Panc1 (cell line): ENCODE data around the gene TCTN1. TPM values are rescaled to one million over a fixed set of nuclear protein-coding genes. Genes with fewer than 3 reads are reported as not detected.

ENCODE experiments used
- ATAC-seq: fragments of 200-7000 bp; cut with Tn5 transposase; 2 replicates; pipeline ENCODE4 v1.9.1; 2020; ENCODE audit warnings: mild to moderate bottlenecking, moderate library complexity
- BruUV-seq: library from RNA; stranded (reverse); fragments of 400-500 nt; replicated peaks from 2 replicates; lab custom pipeline; 2021; lab: Mats Ljungman, UMichigan
- CTCF ChIA-PET: fragments of 300-600 bp; sonication (Branson Sonifier 250); formaldehyde crosslinking; loops from one replicate; lab custom pipeline; 2022; ENCODE audit warnings: antibody characterized with exemption; lab: Charles Lee
- POLR2A ChIA-PET: fragments of 300-600 bp; sonication (Branson Sonifier 250); formaldehyde crosslinking; loops from one replicate; lab custom pipeline; 2022; ENCODE audit warnings: antibody characterized with exemption; lab: Charles Lee
- DNase-seq: peaks from one replicate; pipeline ENCODE4 v3.0.0-alpha.2; 2010; ENCODE audit warnings: low read depth, low spot score
- H3K27ac ChIP-seq: 2 replicates; pipeline ENCODE4 v1.5.1; 2011; ENCODE audit warnings: mild to moderate bottlenecking, low read length, inconsistent platforms
- H3K27me3 ChIP-seq: fragments of 200-500 bp; sonication (Bioruptor generic); 2 replicates; pipeline ENCODE4 v1.6.0; 2014; ENCODE audit warnings: low read length, inconsistent platforms; ENCODE audit not compliant: control insufficient read depth, insufficient read depth
- H3K36me3 ChIP-seq: fragments of 200-500 bp; sonication (Bioruptor generic); 2 replicates; pipeline ENCODE4 v1.5.1; 2014; ENCODE audit warnings: inconsistent platforms, mild to moderate bottlenecking, low read length, moderate library complexity; ENCODE audit not compliant: control insufficient read depth, insufficient read depth
- H3K4me1 ChIP-seq: 2 replicates; pipeline ENCODE4 v1.5.1; 2011; ENCODE audit warnings: inconsistent platforms, mild to moderate bottlenecking, low read length, moderate library complexity; ENCODE audit not compliant: control insufficient read depth, insufficient read depth
- H3K4me3 ChIP-seq, 2 experiments: 2 replicates each; pipeline ENCODE4 v1.5.1; 2011 to 2012; ENCODE audit warnings: low read depth in 2 of 2, low read length in 2 of 2, mild to moderate bottlenecking in 2 of 2, inconsistent platforms in 1 of 2, moderate library complexity in 1 of 2
- H3K9me3 ChIP-seq: fragments of 200-500 bp; sonication (Bioruptor generic); 2 replicates; pipeline ENCODE4 v1.5.1; 2014; ENCODE audit warnings: low read depth, mild to moderate bottlenecking, inconsistent platforms, low read length, moderate library complexity; ENCODE audit not compliant: control insufficient read depth, insufficient read depth
- POLR2AphosphoS5 ChIP-seq: IDR thresholded peaks from 2 replicates; pipeline ENCODE4 v1.6.1; 2012; ENCODE audit warnings: mild to moderate bottlenecking, low read depth, low read length, moderate library complexity
- SIN3A ChIP-seq: IDR thresholded peaks from 2 replicates; pipeline ENCODE4 v1.6.1; 2012; ENCODE audit warnings: low read depth, mild to moderate bottlenecking, low read length, moderate library complexity, borderline replicate concordance; ENCODE audit not compliant: insufficient read depth
- TCF7L2 ChIP-seq: IDR thresholded peaks from 2 replicates; pipeline ENCODE4 v1.6.1; 2011; ENCODE audit warnings: mild to moderate bottlenecking, low read depth, low read length, inconsistent platforms
- in situ Hi-C: cut with HindIII; loops from 2 replicates; pipeline ENCODE4 v1.10.0; 2016; ENCODE audit warnings: low sequenced_read_pairs, low pct_unique_long_range_greater_than_20kb
- intact Hi-C: fragments of 100-400 bp; cut with micrococcal nuclease; formaldehyde crosslinking; loops from one replicate; pipeline ENCODE4 v1.10.0; 2022; ENCODE audit not compliant: unreplicated experiment
- total RNA-seq: library from RNA; stranded (reverse); gene quantifications from one replicate; pipeline ENCODE4 v1.2.1, GENCODE V29; 2021; ENCODE audit not compliant: unreplicated experiment
- TF ChIP-seq, protein P1 (sequence below), 2 experiments: IDR thresholded peaks; 2 replicates each; pipeline ENCODE4 v1.6.1; 2011 to 2012; ENCODE audit warnings: low read depth in 2 of 2, control low read depth in 1 of 2, low read length in 1 of 2, mild to moderate bottlenecking in 1 of 2, moderate library complexity in 1 of 2; ENCODE audit not compliant: insufficient read depth in 1 of 2
- TF ChIP-seq, protein P2 (sequence below): fragments of 450-650 bp; IDR thresholded peaks from 2 replicates; pipeline ENCODE4 v1.5.1; 2017; ENCODE audit warnings: mild to moderate bottlenecking

Gene TCTN1
- total RNA-seq, 1 experiment from 2014 or later: 28.5 TPM

DNA sequence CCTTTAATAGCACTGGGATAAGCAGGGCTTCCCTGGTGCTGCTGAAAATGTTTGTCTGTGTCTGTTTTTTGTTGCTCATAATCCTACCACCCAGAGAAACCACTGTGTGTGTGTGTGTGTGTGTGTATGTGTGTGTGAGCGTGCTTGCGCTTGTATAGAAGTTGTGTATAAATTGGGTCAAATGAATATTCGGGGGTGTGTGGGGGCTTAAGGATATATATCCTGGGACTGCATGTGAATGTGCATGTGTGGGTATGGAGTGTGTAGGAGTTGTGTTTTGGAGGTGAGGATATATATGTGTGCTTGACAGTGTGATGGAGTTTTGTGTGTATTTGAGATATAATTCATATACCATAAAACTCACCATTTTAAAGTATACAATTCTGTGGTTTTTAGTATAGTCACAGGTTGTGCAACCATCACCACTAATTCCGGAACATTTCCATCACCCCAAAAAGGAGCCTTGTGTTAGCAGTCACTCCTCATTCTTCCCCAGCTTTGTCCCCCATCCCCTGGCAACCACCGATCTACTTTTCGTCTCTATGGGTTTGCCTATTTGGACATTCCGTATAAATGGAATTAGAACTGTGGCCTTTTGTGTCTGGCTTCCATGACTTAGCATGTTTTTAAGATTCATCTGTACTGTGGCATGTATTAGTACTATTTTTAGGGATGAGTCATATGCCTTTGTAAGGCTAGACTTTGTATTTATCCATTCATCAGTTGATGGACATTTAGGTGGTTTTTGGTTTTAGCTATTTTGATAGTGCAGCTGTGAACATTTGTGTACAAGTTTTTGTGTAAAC, 25.6 kb downstream of the TCTN1 start:
- no peaks in the 10 kb centered on the region for H3K9me3 ChIP-seq
- ChIA-PET POLR2A (no interaction called here), CTCF (no interaction called here)
- no peak for ATAC-seq
- H3K27ac ChIP-seq: no peak overlapping the region
- TF ChIP-seq, protein P1, sequence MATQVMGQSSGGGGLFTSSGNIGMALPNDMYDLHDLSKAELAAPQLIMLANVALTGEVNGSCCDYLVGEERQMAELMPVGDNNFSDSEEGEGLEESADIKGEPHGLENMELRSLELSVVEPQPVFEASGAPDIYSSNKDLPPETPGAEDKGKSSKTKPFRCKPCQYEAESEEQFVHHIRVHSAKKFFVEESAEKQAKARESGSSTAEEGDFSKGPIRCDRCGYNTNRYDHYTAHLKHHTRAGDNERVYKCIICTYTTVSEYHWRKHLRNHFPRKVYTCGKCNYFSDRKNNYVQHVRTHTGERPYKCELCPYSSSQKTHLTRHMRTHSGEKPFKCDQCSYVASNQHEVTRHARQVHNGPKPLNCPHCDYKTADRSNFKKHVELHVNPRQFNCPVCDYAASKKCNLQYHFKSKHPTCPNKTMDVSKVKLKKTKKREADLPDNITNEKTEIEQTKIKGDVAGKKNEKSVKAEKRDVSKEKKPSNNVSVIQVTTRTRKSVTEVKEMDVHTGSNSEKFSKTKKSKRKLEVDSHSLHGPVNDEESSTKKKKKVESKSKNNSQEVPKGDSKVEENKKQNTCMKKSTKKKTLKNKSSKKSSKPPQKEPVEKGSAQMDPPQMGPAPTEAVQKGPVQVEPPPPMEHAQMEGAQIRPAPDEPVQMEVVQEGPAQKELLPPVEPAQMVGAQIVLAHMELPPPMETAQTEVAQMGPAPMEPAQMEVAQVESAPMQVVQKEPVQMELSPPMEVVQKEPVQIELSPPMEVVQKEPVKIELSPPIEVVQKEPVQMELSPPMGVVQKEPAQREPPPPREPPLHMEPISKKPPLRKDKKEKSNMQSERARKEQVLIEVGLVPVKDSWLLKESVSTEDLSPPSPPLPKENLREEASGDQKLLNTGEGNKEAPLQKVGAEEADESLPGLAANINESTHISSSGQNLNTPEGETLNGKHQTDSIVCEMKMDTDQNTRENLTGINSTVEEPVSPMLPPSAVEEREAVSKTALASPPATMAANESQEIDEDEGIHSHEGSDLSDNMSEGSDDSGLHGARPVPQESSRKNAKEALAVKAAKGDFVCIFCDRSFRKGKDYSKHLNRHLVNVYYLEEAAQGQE (IDR thresholded peaks at IDR 0.05; ENCODE audit: insufficient read depth in 1 of 2, low read depth in 2 of 2, low read length in 1 of 2): no peak
- TF ChIP-seq POLR2AphosphoS5: no peak
- H3K36me3 ChIP-seq: no peaks in the 10 kb centered on the region
- H3K4me1 ChIP-seq: no peaks in the 10 kb centered on the region
- H3K27me3 ChIP-seq: no peaks in the 10 kb centered on the region
- DNase-seq: no peak
- no peak overlapping the region for H3K4me3 ChIP-seq
- intact Hi-C loops (no loop called here), in situ Hi-C loops (no loop called here)
- no TSS peak for BruUV-seq

DNA sequence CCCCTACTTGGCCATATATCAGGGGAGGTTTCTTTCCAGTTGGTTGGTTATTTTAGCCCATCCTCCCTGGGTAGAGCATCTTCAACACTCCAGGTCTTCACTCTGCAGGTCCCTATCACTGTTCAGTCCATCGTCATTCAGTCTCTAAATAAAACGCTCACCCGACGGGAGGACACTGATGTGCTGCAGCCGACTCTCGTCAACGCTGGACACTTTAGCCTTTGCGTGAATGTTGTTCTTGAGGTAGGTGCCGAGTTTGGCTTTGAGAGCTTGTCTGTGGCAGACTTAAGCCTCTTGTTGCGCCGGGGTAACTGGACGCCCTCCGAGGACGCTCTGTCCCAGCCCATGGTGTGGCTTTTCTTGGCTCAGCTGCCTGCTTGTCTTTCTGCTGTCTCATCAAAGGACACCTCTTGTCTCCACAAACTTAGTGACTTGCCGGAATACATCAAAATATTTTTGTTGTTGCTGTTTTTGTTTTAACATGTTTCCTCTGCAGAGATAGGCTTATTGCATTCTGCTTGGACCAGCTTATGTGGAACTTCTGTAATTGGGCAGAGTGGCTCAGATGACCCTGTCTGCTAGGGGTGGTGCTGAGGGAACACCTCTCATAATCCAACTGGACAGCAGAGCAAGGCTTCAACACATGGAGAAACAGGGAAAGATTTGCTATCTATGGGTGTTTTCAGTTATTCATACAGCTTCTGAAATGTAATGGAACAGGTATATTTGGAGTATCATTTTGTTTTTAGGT, 26.5 kb downstream of the TCTN1 start:
- Histone ChIP-seq H3K27ac (no peak overlapping the region), H3K4me3 (no peak overlapping the region), H3K27me3 (no peaks in the 10 kb centered on the region), H3K9me3 (no peaks in the 10 kb centered on the region), H3K36me3 (no peaks in the 10 kb centered on the region), H3K4me1 (no peaks in the 10 kb centered on the region)
- BruUV-seq: no TSS peak
- intact Hi-C loops: no loop called here
- ATAC-seq (no peak), DNase-seq (no peak)
- in situ Hi-C loops: no loop called here
- ChIA-PET POLR2A (no interaction called here), CTCF (no interaction called here)
- TF ChIP-seq, protein P2, sequence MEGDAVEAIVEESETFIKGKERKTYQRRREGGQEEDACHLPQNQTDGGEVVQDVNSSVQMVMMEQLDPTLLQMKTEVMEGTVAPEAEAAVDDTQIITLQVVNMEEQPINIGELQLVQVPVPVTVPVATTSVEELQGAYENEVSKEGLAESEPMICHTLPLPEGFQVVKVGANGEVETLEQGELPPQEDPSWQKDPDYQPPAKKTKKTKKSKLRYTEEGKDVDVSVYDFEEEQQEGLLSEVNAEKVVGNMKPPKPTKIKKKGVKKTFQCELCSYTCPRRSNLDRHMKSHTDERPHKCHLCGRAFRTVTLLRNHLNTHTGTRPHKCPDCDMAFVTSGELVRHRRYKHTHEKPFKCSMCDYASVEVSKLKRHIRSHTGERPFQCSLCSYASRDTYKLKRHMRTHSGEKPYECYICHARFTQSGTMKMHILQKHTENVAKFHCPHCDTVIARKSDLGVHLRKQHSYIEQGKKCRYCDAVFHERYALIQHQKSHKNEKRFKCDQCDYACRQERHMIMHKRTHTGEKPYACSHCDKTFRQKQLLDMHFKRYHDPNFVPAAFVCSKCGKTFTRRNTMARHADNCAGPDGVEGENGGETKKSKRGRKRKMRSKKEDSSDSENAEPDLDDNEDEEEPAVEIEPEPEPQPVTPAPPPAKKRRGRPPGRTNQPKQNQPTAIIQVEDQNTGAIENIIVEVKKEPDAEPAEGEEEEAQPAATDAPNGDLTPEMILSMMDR: no peak
- no peak for TF ChIP-seq POLR2AphosphoS5
- TF ChIP-seq TCF7L2: no peak
- TF ChIP-seq, protein P1 (IDR thresholded peaks at IDR 0.05; ENCODE audit: insufficient read depth in 1 of 2, low read depth in 2 of 2, low read length in 1 of 2): no peak
- no peak for TF ChIP-seq SIN3A
